Neuronal stem cell (in vitro differentiated cells): ENCODE results near the gene IMMP2L.

Source experiments
- DNase-seq: peaks from one replicate; pipeline ENCODE4 v3.0.0-alpha.2; 2013; ENCODE audit warnings: low spot score
- H2AFZ ChIP-seq: one replicate; pipeline ENCODE4 v1.6.1; 2013; ENCODE audit warnings: mild to moderate bottlenecking, low read length, inconsistent platforms
- H2AK5ac ChIP-seq: 2 replicates; pipeline ENCODE4 v1.6.1; 2013; ENCODE audit warnings: low read depth, mild to moderate bottlenecking, inconsistent platforms, low read length, moderate library complexity, mixed read lengths
- H2BK120ac ChIP-seq: 2 replicates; pipeline ENCODE4 v1.6.1; 2013; ENCODE audit warnings: low read depth, mild to moderate bottlenecking, inconsistent platforms, low read length, moderate library complexity, mixed read lengths
- H2BK12ac ChIP-seq: one replicate; pipeline ENCODE4 v1.6.1; 2013; ENCODE audit warnings: low read length, inconsistent platforms
- H2BK15ac ChIP-seq: 2 replicates; pipeline ENCODE4 v1.6.1; 2013; ENCODE audit warnings: mild to moderate bottlenecking, low read length, inconsistent platforms, mixed read lengths
- H2BK5ac ChIP-seq: one replicate; pipeline ENCODE4 v1.6.1; 2013; ENCODE audit warnings: inconsistent platforms, mild to moderate bottlenecking, low read length, moderate library complexity
- H3K14ac ChIP-seq: one replicate; pipeline ENCODE4 v1.6.1; 2013; ENCODE audit warnings: low read length, inconsistent platforms
- H3K18ac ChIP-seq: 2 replicates; pipeline ENCODE4 v1.6.1; 2013; ENCODE audit warnings: low read length, inconsistent platforms
- H3K23ac ChIP-seq: 2 replicates; pipeline ENCODE4 v1.6.1; 2013; ENCODE audit warnings: low read depth, mild to moderate bottlenecking, mixed read lengths, low read length, inconsistent platforms; ENCODE audit not compliant: poor library complexity
- H3K27ac ChIP-seq: replicated peaks from 3 replicates; pipeline ENCODE4 v1.5.1; 2013; ENCODE audit warnings: low read length, inconsistent platforms
- H3K27me3 ChIP-seq, 3 experiments: 2 replicates each; pipeline ENCODE4 v1.6.1; 2013; ENCODE audit warnings: low read length in 3 of 3, mild to moderate bottlenecking in 2 of 3, inconsistent platforms in 1 of 3, low read depth in 1 of 3, mixed read lengths in 1 of 3, moderate library complexity in 1 of 3; ENCODE audit not compliant: control insufficient read depth in 3 of 3, insufficient read depth in 3 of 3
- H3K36me3 ChIP-seq, 2 donors: replicated peaks in 1 of 2; 2 replicates each; pipeline ENCODE4 v1.6.1; 2013; ENCODE audit warnings: low read length in 2 of 2; ENCODE audit not compliant: control insufficient read depth in 2 of 2, insufficient read depth in 2 of 2
- H3K4ac ChIP-seq: 2 replicates; pipeline ENCODE4 v1.6.1; 2013; ENCODE audit warnings: inconsistent platforms, mild to moderate bottlenecking, low read length, moderate library complexity
- H3K4me1 ChIP-seq, 2 donors: 1 replicate in 1 of 2; 2 replicates in 1 of 2; pipeline ENCODE4 v1.6.1; 2013; ENCODE audit warnings: low read length in 2 of 2, low read depth in 1 of 2; ENCODE audit not compliant: control insufficient read depth in 2 of 2, insufficient read depth in 1 of 2
- H3K4me2 ChIP-seq: one replicate; pipeline ENCODE4 v1.6.1; 2013; ENCODE audit warnings: mild to moderate bottlenecking, low read length, inconsistent platforms; ENCODE audit not compliant: insufficient read depth, poor library complexity, severe bottlenecking
- H3K4me3 ChIP-seq, 2 donors: 2 replicates each; pipeline ENCODE4 v1.5.1; 2013; ENCODE audit warnings: low read length in 2 of 2, mild to moderate bottlenecking in 2 of 2, inconsistent platforms in 1 of 2, moderate library complexity in 1 of 2
- H3K79me1 ChIP-seq: one replicate; pipeline ENCODE4 v1.6.1; 2013; ENCODE audit warnings: low read depth, mild to moderate bottlenecking, inconsistent platforms, low read length, moderate library complexity
- H3K9ac ChIP-seq: one replicate; pipeline ENCODE4 v1.6.1; 2013; ENCODE audit warnings: mild to moderate bottlenecking, low read depth, low read length, inconsistent platforms; ENCODE audit not compliant: poor library complexity
- H3K9me3 ChIP-seq, 2 donors: replicated peaks in 1 of 2; 2 replicates each; pipeline versions ENCODE3 to v1.6.1; 2013; ENCODE audit warnings: low read length in 2 of 2, mild to moderate bottlenecking in 2 of 2, inconsistent platforms in 1 of 2, low read depth in 1 of 2, mixed read lengths in 1 of 2, moderate library complexity in 1 of 2; ENCODE audit not compliant: control insufficient read depth in 2 of 2, insufficient read depth in 1 of 2
- H4K8ac ChIP-seq: one replicate; pipeline ENCODE4 v1.6.1; 2013; ENCODE audit warnings: low read depth, mild to moderate bottlenecking, inconsistent platforms, low read length, moderate library complexity
- H4K91ac ChIP-seq: one replicate; pipeline ENCODE4 v1.6.1; 2013; ENCODE audit warnings: low read length, low read depth, mild to moderate bottlenecking, inconsistent platforms; ENCODE audit not compliant: poor library complexity
- WGBS, 2 donors: extraction: QIAGEN DNeasy Blood & Tissue Kit; methylation state at CpG; one replicate each; pipeline ENCODE4 v1.1.7; 2013; ENCODE audit warnings: missing lambda C conversion rate in 2 of 2, mixed read lengths in 1 of 2; ENCODE audit not compliant: insufficient read length in 2 of 2, insufficient replicate concordance in 1 of 2; ENCODE audit errors: extremely low coverage in 2 of 2; 5-methylcytosine and 5-hydroxymethylcytosine counted together

Gene IMMP2L

GRCh38 chr7:111393011-111393754 lies 169.1 kb downstream of the IMMP2L start:
- Histone ChIP-seq H3K36me3 (peaks cover 0 to 1% of the 10 kb centered on the region in 2 donors), H2AFZ (peak overlapping the region; percentile 57), H3K27me3 (no peaks in the 10 kb centered on the region), H3K4ac (no peak overlapping the region), H3K9ac (no peak overlapping the region), H3K14ac (no peak overlapping the region), H3K79me1 (no peaks in the 10 kb centered on the region), H2BK12ac (no peak overlapping the region), H3K18ac (no peak overlapping the region), H4K8ac (no peak overlapping the region), H2BK15ac (no peak overlapping the region), H3K4me1 (peaks cover 3 to 8% of the 10 kb centered on the region in 2 donors), H3K9me3 (no peaks in the 10 kb centered on the region), H2BK5ac (no peak overlapping the region), H3K27ac (peak overlapping the region; percentile 55), H2BK120ac (no peak overlapping the region), H4K91ac (no peak overlapping the region), H3K4me2 (no peak overlapping the region), H3K4me3 (no peak overlapping the region), H3K23ac (no peak overlapping the region), H2AK5ac (no peak overlapping the region)
- DNase-seq, result peak; percentile 52
- WGBS, 2 donors, result no CpG with 5 or more reads among the region's 3 CpGs

- Histone ChIP-seq H3K79me1 (no peaks in the 10 kb centered on the region), H4K8ac (no peak overlapping the region), H3K4me2 (no peak overlapping the region), H3K27me3 (no peaks in the 10 kb centered on the region), H3K4me3 (no peak overlapping the region), H2AFZ (no peak overlapping the region), H3K27ac (peak overlapping the region; percentile 55), H3K18ac (no peak overlapping the region), H3K9ac (no peak overlapping the region), H3K4ac (no peak overlapping the region), H3K9me3 (no peaks in the 10 kb centered on the region), H2BK120ac (no peak overlapping the region), H2BK5ac (no peak overlapping the region), H3K23ac (no peak overlapping the region), H4K91ac (no peak overlapping the region), H2AK5ac (no peak overlapping the region), H3K36me3 (peaks cover 0 to 1% of the 10 kb centered on the region in 2 donors), H2BK12ac (no peak overlapping the region), H2BK15ac (no peak overlapping the region), H3K4me1 (peaks cover 3 to 8% of the 10 kb centered on the region in 2 donors), H3K14ac (no peak overlapping the region)
- no peak for DNase-seq
- no CpG with 5 or more reads among the region's 1 CpG for WGBS, 2 donors
Observed at GRCh38 chr7:111392294-111392693, 170.0 kb downstream of the IMMP2L start.

GRCh38 chr7:111390000-111390399 lies 172.3 kb downstream of the IMMP2L start:
- H3K36me3 ChIP-seq, result peaks cover 0 to 1% of the 10 kb centered on the region in 2 donors
- no peak overlapping the region for H4K8ac ChIP-seq
- no peak overlapping the region for H3K14ac ChIP-seq
- no peak overlapping the region for H3K4me2 ChIP-seq
- no peaks in the 10 kb centered on the region for H3K9me3 ChIP-seq
- no peak overlapping the region for H3K4ac ChIP-seq
- H2BK15ac ChIP-seq, result no peak overlapping the region
- H2AFZ ChIP-seq, result no peak overlapping the region
- H2BK120ac ChIP-seq, result no peak overlapping the region
- no peaks in the 10 kb centered on the region for H3K79me1 ChIP-seq
- H2AK5ac ChIP-seq, result no peak overlapping the region
- no peak overlapping the region for H4K91ac ChIP-seq
- H2BK5ac ChIP-seq, result no peak overlapping the region
- no peak overlapping the region for H3K18ac ChIP-seq
- no peak overlapping the region for H3K9ac ChIP-seq
- peaks cover 3 to 8% of the 10 kb centered on the region in 2 donors for H3K4me1 ChIP-seq
- no peak overlapping the region for H3K4me3 ChIP-seq
- H3K27ac ChIP-seq, result no peak overlapping the region
- no peak overlapping the region for H2BK12ac ChIP-seq
- DNase-seq, result no peak
- no CpG with 5 or more reads among the region's 4 CpGs for WGBS, 2 donors
- no peaks in the 10 kb centered on the region for H3K27me3 ChIP-seq
- no peak overlapping the region for H3K23ac ChIP-seq

- H3K18ac ChIP-seq, result no peak overlapping the region
- H3K27me3 ChIP-seq, result no peaks in the 10 kb centered on the region
- H3K14ac ChIP-seq, result no peak overlapping the region
- H3K4me1 ChIP-seq, result peaks cover 3 to 8% of the 10 kb centered on the region in 2 donors
- H2BK120ac ChIP-seq, result no peak overlapping the region
- no peak overlapping the region for H2BK5ac ChIP-seq
- H2BK12ac ChIP-seq, result no peak overlapping the region
- H4K91ac ChIP-seq, result no peak overlapping the region
- no CpG with 5 or more reads among the region's 2 CpGs for WGBS, 2 donors
- no peak for DNase-seq
- H2BK15ac ChIP-seq, result no peak overlapping the region
- no peak overlapping the region for H3K4ac ChIP-seq
- no peak overlapping the region for H3K4me2 ChIP-seq
- no peaks in the 10 kb centered on the region for H3K9me3 ChIP-seq
- peaks cover 0 to 1% of the 10 kb centered on the region in 2 donors for H3K36me3 ChIP-seq
- H3K27ac ChIP-seq, result no peak overlapping the region
- no peak overlapping the region for H2AFZ ChIP-seq
- no peak overlapping the region for H3K4me3 ChIP-seq
- no peaks in the 10 kb centered on the region for H3K79me1 ChIP-seq
- H3K23ac ChIP-seq, result no peak overlapping the region
- no peak overlapping the region for H3K9ac ChIP-seq
- no peak overlapping the region for H2AK5ac ChIP-seq
- no peak overlapping the region for H4K8ac ChIP-seq
Observed at GRCh38 chr7:111388912-111389311, 173.4 kb downstream of the IMMP2L start.
